ENCODE results near the gene EPN3.

Gene EPN3

DNA sequence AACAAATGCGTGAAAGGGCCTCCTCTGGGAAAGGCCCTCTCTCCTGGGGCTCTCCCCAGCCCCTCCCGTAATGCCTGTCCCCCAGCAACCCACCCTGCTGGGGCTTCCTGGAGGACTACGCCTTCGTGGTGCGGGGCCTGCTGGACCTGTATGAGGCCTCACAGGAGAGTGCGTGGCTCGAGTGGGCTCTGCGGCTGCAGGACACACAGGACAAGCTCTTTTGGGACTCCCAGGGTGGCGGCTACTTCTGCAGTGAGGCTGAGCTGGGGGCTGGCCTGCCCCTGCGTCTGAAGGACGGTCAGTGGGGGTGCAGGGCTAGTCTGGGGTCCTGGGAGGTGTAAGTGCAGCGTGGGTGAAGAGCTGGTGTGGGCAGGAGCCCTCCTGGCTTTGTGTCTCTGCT, 19.3 kb downstream of the EPN3 start:
- H3K4me3 ChIP-seq (ENCODE audit: low read depth, low read length) = no peak overlapping the region
- no peak for DNase-seq (ENCODE audit: low read depth, low spot score)
- TF ChIP-seq, protein P1, sequence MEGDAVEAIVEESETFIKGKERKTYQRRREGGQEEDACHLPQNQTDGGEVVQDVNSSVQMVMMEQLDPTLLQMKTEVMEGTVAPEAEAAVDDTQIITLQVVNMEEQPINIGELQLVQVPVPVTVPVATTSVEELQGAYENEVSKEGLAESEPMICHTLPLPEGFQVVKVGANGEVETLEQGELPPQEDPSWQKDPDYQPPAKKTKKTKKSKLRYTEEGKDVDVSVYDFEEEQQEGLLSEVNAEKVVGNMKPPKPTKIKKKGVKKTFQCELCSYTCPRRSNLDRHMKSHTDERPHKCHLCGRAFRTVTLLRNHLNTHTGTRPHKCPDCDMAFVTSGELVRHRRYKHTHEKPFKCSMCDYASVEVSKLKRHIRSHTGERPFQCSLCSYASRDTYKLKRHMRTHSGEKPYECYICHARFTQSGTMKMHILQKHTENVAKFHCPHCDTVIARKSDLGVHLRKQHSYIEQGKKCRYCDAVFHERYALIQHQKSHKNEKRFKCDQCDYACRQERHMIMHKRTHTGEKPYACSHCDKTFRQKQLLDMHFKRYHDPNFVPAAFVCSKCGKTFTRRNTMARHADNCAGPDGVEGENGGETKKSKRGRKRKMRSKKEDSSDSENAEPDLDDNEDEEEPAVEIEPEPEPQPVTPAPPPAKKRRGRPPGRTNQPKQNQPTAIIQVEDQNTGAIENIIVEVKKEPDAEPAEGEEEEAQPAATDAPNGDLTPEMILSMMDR (IDR thresholded peaks at IDR 0.05; ENCODE audit: low read depth, low read length) = no peak
- in situ Hi-C loops (cut with HindIII; ENCODE audit: low sequenced_read_pairs) = no loop called here

DNA sequence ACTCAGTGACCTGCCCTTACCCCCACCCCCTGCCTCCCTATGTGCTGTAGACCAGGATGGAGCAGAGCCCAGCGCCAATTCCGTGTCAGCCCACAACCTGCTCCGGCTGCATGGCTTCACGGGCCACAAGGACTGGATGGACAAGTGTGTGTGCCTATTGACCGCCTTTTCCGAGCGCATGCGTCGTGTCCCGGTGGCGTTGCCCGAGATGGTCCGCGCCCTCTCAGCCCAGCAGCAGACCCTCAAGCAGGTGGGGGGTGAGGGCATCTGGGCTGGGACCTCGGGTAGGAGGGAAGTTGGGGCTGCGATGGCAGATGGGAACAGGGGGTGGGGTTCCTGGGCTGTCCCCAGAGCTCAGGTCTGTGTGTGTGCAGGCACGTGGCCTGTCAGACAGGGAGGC, 21.7 kb downstream of the EPN3 start:
- in situ Hi-C loops (cut with HindIII; ENCODE audit: low sequenced_read_pairs) = no loop called here
- no peak overlapping the region for H3K4me3 ChIP-seq (ENCODE audit: low read depth, low read length)
- TF ChIP-seq, protein P1 (IDR thresholded peaks at IDR 0.05; ENCODE audit: low read depth, low read length) = no peak
- DNase-seq (ENCODE audit: low read depth, low spot score) = no peak

DNA sequence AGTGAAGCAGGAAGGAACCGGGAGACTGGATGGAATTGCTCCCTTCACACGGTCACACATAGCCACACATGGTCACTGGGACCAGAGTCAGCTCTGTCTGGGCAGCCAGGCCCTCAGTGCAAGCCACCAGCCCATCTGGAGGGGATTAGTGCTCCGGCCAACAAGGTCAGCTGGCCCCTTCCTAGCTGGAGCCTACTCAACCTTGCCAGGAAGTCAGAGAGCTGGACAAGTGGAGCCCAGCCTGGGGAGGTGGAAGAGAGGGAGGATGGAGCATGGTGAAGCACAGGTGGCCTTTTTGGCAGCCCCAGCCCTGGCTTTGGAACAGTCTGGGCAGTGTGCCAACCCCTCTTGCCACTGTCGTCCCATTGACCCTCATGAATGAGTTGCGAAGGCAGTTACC, 24.3 kb downstream of the EPN3 start:
- TF ChIP-seq, protein P1 (IDR thresholded peaks at IDR 0.05; ENCODE audit: low read depth, low read length) = no peak
- no peak for DNase-seq (ENCODE audit: low read depth, low spot score)
- H3K4me3 ChIP-seq (ENCODE audit: low read depth, low read length) = no peak overlapping the region
- in situ Hi-C loops (cut with HindIII; ENCODE audit: low sequenced_read_pairs) = no loop called here

DNA sequence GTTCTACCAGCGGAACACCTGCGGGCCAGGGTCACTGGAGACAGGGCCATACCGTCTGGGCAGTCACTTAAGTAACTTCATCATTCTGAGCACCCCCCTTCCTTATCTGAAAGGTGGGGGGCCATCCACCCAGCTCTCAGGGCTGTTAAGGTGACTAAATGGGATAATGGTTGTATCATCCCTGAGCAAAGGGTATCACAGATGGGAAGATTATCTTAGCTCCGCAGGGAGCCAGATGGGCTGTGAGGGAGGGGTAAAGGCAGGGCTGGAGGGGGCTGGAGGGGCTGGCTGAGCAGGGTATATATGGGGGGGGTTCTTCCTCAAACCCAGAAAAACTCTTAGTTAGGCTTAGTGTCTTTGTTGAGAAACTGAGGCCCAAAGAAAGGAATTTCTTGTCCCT, 25.1 kb downstream of the EPN3 start:
- in situ Hi-C loops (cut with HindIII; ENCODE audit: low sequenced_read_pairs) = no loop called here
- H3K4me3 ChIP-seq (ENCODE audit: low read depth, low read length) = no peak overlapping the region
- no peak for DNase-seq (ENCODE audit: low read depth, low spot score)
- TF ChIP-seq, protein P1 (IDR thresholded peaks at IDR 0.05; ENCODE audit: low read depth, low read length) = no peak

DNA sequence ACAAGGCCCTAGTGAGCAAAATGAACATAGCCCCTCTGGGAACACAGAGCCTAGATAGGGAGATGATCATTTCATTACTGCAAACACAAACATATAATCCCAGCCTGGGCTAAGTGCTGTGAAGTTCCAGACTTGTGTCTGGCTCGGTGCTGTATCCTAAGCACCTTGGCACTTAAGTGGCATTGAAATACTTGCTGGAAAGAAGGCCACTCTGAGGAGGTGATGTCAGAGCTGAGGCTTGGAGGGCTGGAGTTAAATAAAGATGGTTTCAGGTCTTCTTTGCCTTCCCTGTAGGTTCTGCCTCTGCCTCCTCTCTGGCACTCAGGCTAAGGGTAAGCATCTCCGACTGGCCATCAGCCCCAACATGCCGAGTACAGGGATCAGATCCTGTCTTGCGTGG, 25.6 kb downstream of the EPN3 start:
- H3K4me3 ChIP-seq (ENCODE audit: low read depth, low read length) = no peak overlapping the region
- in situ Hi-C loops (cut with HindIII; ENCODE audit: low sequenced_read_pairs) = no loop called here
- no peak for DNase-seq (ENCODE audit: low read depth, low spot score)
- TF ChIP-seq, protein P1 (IDR thresholded peaks at IDR 0.05; ENCODE audit: low read depth, low read length) = no peak

DNA sequence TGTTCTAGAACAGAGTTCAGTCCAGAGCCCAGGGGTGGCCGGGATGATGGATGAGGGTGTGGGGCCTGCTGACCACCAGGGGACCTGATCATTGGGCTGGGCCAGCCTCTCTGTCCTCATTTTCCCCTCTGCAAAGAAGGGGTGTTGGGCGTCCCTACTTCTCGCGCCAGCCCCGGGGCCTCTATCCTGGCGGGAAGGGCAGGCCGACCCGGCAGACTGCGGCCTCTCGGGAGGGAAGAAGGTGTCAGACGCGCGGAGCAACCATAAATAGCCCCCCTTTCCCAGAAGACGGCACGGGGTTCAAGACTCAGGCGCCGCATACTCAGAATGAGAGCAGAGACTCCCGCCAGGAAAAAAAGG, 26.0 kb downstream of the EPN3 start:
- TF ChIP-seq, protein P1 (IDR thresholded peaks at IDR 0.05; ENCODE audit: low read depth, low read length) = no peak
- H3K4me3 ChIP-seq (ENCODE audit: low read depth, low read length) = no peak overlapping the region
- in situ Hi-C loops (cut with HindIII; ENCODE audit: low sequenced_read_pairs) = no loop called here
- DNase-seq (ENCODE audit: low read depth, low spot score) = no peak

Measured in astrocyte of the spinal cord (primary cell).